OCI-LY7 (cell line): ENCODE measurements around the gene RRP15. TPM values are rescaled to one million over a fixed set of nuclear protein-coding genes. Genes with fewer than 3 reads are reported as not detected.

ENCODE experiments used
- BruUV-seq: library from RNA; stranded (reverse); fragments of 400-500 nt; replicated peaks from 2 replicates; lab custom pipeline; 2021; lab: Mats Ljungman, UMichigan
- CTCF ChIA-PET: fragments of 300-600 bp; sonication (Branson Sonifier 250); formaldehyde crosslinking; loops from one replicate; lab custom pipeline; 2022; ENCODE audit warnings: antibody characterized with exemption; ENCODE audit not compliant: unreplicated experiment; lab: Charles Lee
- POLR2A ChIA-PET: fragments of 300-600 bp; sonication (Branson Sonifier 250); formaldehyde crosslinking; loops from one replicate; lab custom pipeline; 2022; ENCODE audit warnings: antibody characterized with exemption; lab: Charles Lee
- DNase-seq: peaks from one replicate; pipeline ENCODE4 v3.0.0-alpha.2; 2015; ENCODE audit warnings: low spot score
- H2AFZ ChIP-seq: fragments of 200-600 bp; sonication (generic), shearing (Covaris generic); 2 replicates; pipeline ENCODE4 v1.6.1; 2014; ENCODE audit warnings: mild to moderate bottlenecking, antibody characterized with exemption, low read length, moderate library complexity
- H3K27ac ChIP-seq: fragments of 200-600 bp; sonication (generic); 2 replicates; pipeline ENCODE4 v1.5.1; 2014; ENCODE audit warnings: mixed run types, low read depth, mild to moderate bottlenecking, moderate library complexity, low read length, inconsistent platforms; ENCODE audit not compliant: poor library complexity, severe bottlenecking
- H3K36me3 ChIP-seq: fragments of 200-600 bp; sonication (generic); 2 replicates; pipeline ENCODE4 v1.6.1; 2014; ENCODE audit warnings: mild to moderate bottlenecking, antibody characterized with exemption, low read length, moderate library complexity, mixed read lengths; ENCODE audit not compliant: insufficient read depth
- H3K4me1 ChIP-seq: fragments of 200-600 bp; sonication (generic); 2 replicates; pipeline ENCODE4 v1.5.1; 2014; ENCODE audit warnings: mild to moderate bottlenecking, low read length; ENCODE audit not compliant: insufficient read depth, poor library complexity, severe bottlenecking
- H3K4me2 ChIP-seq: fragments of 200-600 bp; sonication (generic); 2 replicates; pipeline ENCODE4 v1.6.1; 2014; ENCODE audit warnings: mild to moderate bottlenecking, low read length
- H3K4me3 ChIP-seq: fragments of 200-600 bp; sonication (generic); 2 replicates; pipeline ENCODE4 v1.5.1; 2014; ENCODE audit warnings: mild to moderate bottlenecking, low read depth, low read length; ENCODE audit not compliant: poor library complexity, severe bottlenecking
- H3K79me2 ChIP-seq: fragments of 200-600 bp; sonication (generic); 2 replicates; pipeline ENCODE4 v1.6.1; 2016; ENCODE audit warnings: low read depth, mild to moderate bottlenecking, low read length, moderate library complexity, mixed read lengths; ENCODE audit not compliant: insufficient read depth
- H3K9me2 ChIP-seq: fragments of 200-600 bp; sonication (generic); 2 replicates; pipeline ENCODE4 v1.6.1; 2016; ENCODE audit warnings: mild to moderate bottlenecking, low read length, mixed read lengths; ENCODE audit not compliant: insufficient read depth
- H3K9me3 ChIP-seq: fragments of 200-600 bp; sonication (generic); 2 replicates; pipeline ENCODE4 v1.6.1; 2014; ENCODE audit warnings: mild to moderate bottlenecking, mixed run types, low read length, mixed read lengths
- H4K20me1 ChIP-seq: fragments of 200-600 bp; sonication (generic); 2 replicates; pipeline ENCODE4 v1.6.1; 2014; ENCODE audit warnings: mild to moderate bottlenecking, antibody characterized with exemption, low read length, moderate library complexity, mixed read lengths; ENCODE audit not compliant: insufficient read depth
- EZH2phosphoT487 ChIP-seq: fragments of 200-600 bp; sonication (generic); IDR thresholded peaks from 2 replicates; pipeline ENCODE4 v1.6.1; 2018; ENCODE audit warnings: low read depth, borderline replicate concordance, mild to moderate bottlenecking, mixed run types, antibody characterized with exemption, low read length, moderate library complexity, mixed read lengths
- intact Hi-C: fragments of 100-400 bp; cut with micrococcal nuclease; formaldehyde crosslinking; loops from one replicate; pipeline ENCODE4 v1.10.0; 2022; ENCODE audit not compliant: unreplicated experiment
- total RNA-seq, 2 experiments: library from RNA; depleted of rRNA in 1 of 2; stranded (reverse); fragments of >200 nt in 1 of 2; shearing (Covaris generic) in 1 of 2; gene quantifications; 2 replicates each; pipeline ENCODE4 v1.2.3, GENCODE V29; 2014 to 2022
- TF ChIP-seq, protein P1 (sequence below): fragments of 200-600 bp; sonication (generic); conservative IDR thresholded peaks from 2 replicates; pipeline ENCODE4 v1.5.1; 2014; ENCODE audit warnings: mild to moderate bottlenecking, antibody characterized with exemption, low read length, moderate library complexity, mixed read lengths

RRP15 gene
- total RNA-seq, 2 experiments from 2014 or later = 7.2 to 21.9 TPM

DNA sequence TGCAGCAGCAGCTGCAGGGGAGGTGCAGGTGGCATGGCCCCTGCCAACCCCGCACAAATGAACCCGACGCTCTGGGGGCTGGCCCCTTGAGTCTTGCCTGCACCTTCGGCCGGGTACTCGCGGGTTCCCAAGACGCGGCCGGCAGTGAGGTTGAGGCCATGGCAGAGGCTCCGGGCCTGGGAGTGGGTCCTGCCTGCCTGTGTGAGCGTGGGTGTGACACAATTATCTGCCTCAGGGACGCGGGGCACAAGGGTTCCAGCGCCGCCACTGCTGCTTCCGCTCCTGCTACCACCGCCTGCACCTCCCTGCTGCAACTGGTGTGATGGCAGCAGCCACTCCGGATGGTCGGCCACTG lies 39.1 kb downstream of the RRP15 start:
- POLR2A ChIA-PET = no interaction called here
- CTCF ChIA-PET = no interaction called here
- BruUV-seq = no TSS peak

DNA sequence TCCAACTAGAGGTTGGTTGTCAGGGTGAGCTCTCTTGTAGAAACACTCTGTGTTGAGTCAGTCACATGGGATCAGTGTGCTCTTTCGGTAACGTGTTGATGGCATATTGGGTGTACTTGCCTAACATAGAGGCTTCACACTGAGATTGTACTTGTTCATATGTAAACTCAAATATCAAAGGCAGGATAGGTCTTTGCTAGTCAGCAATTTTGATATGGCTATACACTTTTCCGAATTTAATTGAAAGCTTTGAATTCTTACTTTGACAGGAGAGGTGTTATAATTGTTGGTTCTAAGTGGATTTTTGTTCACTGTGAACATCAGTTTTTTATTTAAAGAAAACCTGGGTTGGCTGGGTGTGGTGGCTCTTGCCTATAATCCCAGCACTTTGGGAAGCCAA lies 43.7 kb downstream of the RRP15 start:
- POLR2A ChIA-PET = interaction anchor here (0.8 to 1.4 kb wide), 2 partner anchors 11 to 29 kb away, joined by 3 to 6 read pairs; no protein-coding TSS in a partner anchor
- TF ChIP-seq EZH2phosphoT487 = no peak
- TF ChIP-seq, protein P1, sequence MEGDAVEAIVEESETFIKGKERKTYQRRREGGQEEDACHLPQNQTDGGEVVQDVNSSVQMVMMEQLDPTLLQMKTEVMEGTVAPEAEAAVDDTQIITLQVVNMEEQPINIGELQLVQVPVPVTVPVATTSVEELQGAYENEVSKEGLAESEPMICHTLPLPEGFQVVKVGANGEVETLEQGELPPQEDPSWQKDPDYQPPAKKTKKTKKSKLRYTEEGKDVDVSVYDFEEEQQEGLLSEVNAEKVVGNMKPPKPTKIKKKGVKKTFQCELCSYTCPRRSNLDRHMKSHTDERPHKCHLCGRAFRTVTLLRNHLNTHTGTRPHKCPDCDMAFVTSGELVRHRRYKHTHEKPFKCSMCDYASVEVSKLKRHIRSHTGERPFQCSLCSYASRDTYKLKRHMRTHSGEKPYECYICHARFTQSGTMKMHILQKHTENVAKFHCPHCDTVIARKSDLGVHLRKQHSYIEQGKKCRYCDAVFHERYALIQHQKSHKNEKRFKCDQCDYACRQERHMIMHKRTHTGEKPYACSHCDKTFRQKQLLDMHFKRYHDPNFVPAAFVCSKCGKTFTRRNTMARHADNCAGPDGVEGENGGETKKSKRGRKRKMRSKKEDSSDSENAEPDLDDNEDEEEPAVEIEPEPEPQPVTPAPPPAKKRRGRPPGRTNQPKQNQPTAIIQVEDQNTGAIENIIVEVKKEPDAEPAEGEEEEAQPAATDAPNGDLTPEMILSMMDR = no peak

More for the DNA sequence above, 39.1 kb downstream of the RRP15 start:
- intact Hi-C loops = no loop called here
- H3K4me1 ChIP-seq = no peaks in the 10 kb centered on the region
- no peak for TF ChIP-seq EZH2phosphoT487
- TF ChIP-seq, protein P1 = no peak
- H3K4me3 ChIP-seq = no peak overlapping the region
- peaks cover 53% of the 10 kb centered on the region for H3K36me3 ChIP-seq
- no peak for DNase-seq
- no peaks in the 10 kb centered on the region for H3K9me2 ChIP-seq
- H3K27ac ChIP-seq = no peak overlapping the region
- no peaks in the 10 kb centered on the region for H3K79me2 ChIP-seq
- no peaks in the 10 kb centered on the region for H3K9me3 ChIP-seq
- no peaks in the 10 kb centered on the region for H4K20me1 ChIP-seq
- no peak overlapping the region for H2AFZ ChIP-seq
- H3K4me2 ChIP-seq = no peak overlapping the region

DNA sequence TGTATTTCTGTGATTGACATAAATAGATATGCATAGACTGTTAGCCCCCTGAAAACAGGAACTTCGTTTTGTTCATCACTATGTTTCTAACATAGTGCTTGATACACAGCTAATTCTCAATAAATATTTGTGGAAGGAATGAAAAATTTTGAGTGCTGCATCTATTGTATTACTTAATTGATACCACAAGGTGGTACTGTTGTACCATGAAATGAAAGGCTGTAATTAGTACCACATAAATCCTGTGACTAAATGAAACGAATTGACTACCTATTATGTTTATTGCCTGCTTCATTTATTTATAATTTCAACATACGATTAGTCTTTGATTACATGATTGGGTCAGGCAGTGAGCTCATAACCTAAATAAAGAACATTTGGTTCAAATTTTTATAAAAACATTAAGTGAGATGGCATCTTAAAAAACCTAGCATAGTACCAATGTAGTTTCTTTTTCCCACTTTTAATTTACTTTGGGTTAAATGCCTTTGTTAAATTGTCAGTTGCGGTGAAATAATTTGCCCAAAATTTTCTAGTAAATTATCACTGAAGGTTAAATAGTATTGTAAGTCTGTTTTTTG lies 45.0 kb downstream of the RRP15 start:
- no TSS peak for BruUV-seq
- Histone ChIP-seq H3K4me3 (no peak overlapping the region), H3K9me3 (no peaks in the 10 kb centered on the region), H3K4me1 (no peaks in the 10 kb centered on the region), H3K9me2 (no peaks in the 10 kb centered on the region), H4K20me1 (no peaks in the 10 kb centered on the region), H3K36me3 (peaks cover 42% of the 10 kb centered on the region), H2AFZ (no peak overlapping the region), H3K27ac (no peak overlapping the region), H3K4me2 (no peak overlapping the region), H3K79me2 (no peaks in the 10 kb centered on the region)
- peak; percentile 45 for DNase-seq
- ChIA-PET CTCF (no interaction called here), POLR2A (interaction anchor here (0.8 to 1.4 kb wide), 3 partner anchors 30 to 1483 kb away, joined by 3 to 6 read pairs (median 4); no protein-coding TSS in a partner anchor)
- TF ChIP-seq EZH2phosphoT487 = no peak
- TF ChIP-seq, protein P1 = peak; percentile 86
- intact Hi-C loops = loop anchor here (2.0 kb wide), 1 partner anchor 189 kb away; no protein-coding TSS in a partner anchor

More for the DNA sequence above, 43.7 kb downstream of the RRP15 start:
- intact Hi-C loops = no loop called here
- H3K4me1 ChIP-seq = no peaks in the 10 kb centered on the region
- peaks cover 56% of the 10 kb centered on the region for H3K36me3 ChIP-seq
- no peak overlapping the region for H3K4me3 ChIP-seq
- no peaks in the 10 kb centered on the region for H3K9me3 ChIP-seq
- BruUV-seq = no TSS peak
- no peak for DNase-seq
- CTCF ChIA-PET = no interaction called here
- H3K9me2 ChIP-seq = no peaks in the 10 kb centered on the region
- H3K27ac ChIP-seq = no peak overlapping the region
- no peak overlapping the region for H3K4me2 ChIP-seq
- H2AFZ ChIP-seq = no peak overlapping the region
- H4K20me1 ChIP-seq = no peaks in the 10 kb centered on the region
- H3K79me2 ChIP-seq = no peaks in the 10 kb centered on the region
